PC-9 (cell line): ENCODE results near the gene MED27.

ENCODE experiments used
- CTCF ChIP-seq: fragments of 200-600 bp; sonication (generic); conservative IDR thresholded peaks from 2 replicates; pipeline ENCODE4 v1.6.1; 2017; ENCODE audit warnings: mixed run types, antibody characterized with exemption, mild to moderate bottlenecking, moderate library complexity
- EZH2 ChIP-seq: fragments of 200-600 bp; sonication (generic); IDR thresholded peaks from 2 replicates; pipeline ENCODE4 v1.8.0; 2017; ENCODE audit warnings: antibody characterized with exemption, low read depth

- no peak for TF ChIP-seq CTCF
- no peak for TF ChIP-seq EZH2
These were observed 73.8 kb downstream of the MED27 start for GRCh38 chr9:132005899-132006298.
